NCI-H2171 (cell line): Measurements from ENCODE around the gene PDIA6.
"Not testable (repeated sequence)": the region's sequence is repeated elsewhere in the genome, so short reads cannot be mapped to it uniquely, and the experiment has no call there.

Experiments
- DNase-seq: peaks from one replicate; lab custom pipeline; 2025; lab: John Stamatoyannopoulos, UW

Gene PDIA6

DNA sequence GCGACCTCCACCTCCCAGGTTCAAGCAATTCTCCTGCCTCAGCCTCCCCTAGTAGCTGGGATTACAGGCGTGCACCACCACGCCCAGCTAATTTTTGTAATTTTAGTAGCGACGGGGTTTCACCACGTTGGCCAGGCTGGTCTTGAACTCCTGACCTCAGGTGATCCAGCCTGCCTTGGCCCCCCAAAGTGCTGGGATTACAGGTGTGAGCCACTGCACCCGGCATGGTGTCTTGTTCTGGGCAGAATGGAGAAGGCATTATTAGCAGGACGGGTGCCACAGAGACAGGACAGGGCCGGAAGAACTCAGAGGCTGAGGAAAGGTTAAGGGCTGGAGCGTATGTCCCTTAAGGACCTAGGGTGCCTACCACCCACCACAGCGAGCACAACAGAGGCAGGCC is 31.8 kb downstream of the PDIA6 start:
- DNase-seq: not testable (repeated sequence)

DNA sequence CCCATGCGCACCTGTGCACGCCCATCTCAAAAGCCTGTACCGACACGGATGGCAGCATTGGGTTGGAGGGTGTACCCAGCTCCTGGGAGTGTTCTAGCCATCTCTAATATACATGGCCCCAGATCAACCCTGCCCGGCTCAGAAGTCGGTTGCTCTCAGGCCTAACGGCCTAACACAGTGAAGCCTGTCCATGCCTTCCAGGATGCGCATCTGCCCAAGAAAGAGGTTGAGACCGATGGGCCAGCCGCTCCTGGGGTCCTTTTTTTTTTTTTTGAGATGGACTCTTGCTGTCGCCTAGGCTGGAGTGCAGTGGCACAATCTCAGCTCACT is 32.1 kb downstream of the PDIA6 start:
- DNase-seq: no peak

DNA sequence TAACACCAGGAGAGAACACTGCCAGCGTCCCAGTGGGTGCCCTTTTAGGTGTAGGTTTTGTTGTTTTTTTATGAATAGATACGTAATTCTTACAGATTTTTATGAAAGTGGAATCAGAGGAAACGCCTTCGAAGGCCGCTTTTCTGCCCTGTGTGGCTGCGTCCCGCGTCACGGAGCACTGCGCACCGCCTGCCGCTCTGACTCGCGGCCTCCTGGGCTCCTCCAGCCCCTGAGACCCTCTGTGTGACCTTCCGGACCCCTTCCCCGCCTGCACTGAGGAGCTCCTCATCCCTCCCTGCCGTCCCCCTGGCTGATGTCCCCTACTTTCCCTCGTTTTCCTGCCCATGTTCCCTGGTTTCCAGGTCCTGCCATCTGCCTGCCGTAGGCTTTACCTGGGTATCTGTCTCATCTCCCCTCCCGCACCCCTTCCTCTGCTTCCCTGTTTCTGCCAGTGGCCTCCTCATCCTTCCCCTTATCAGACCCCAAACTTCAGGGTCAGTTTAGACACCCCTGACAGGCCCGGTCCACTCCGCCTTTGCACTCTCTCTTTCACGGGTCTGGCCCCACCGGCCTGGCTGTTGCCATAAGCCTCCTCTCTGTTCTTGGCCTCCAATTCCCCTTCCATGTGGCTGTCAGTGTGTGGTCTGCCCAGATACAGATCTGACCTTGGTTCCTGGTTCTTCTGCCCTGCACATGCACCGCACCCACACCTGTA is 32.7 kb downstream of the PDIA6 start:
- DNase-seq: no peak

DNA sequence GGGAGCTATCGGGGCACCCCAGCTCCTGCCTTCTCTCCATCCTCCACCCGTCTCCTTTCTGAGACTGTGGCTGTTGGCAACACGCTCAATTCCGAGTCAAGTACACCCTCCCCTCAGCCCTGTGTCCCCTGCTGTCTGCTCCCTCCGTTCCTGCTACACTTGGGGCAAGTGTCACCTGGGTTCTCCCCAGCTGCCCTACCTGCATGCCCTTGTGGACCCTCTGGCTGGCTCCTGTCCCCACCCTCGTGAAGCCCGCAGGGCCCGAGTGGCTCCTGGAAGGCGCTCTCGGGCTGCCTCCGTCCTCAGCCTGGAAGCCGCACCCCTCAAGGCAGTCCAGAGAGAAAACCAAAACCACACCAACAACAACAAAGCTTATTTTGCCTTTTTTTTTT is 33.9 kb downstream of the PDIA6 start:
- no peak for DNase-seq

DNA sequence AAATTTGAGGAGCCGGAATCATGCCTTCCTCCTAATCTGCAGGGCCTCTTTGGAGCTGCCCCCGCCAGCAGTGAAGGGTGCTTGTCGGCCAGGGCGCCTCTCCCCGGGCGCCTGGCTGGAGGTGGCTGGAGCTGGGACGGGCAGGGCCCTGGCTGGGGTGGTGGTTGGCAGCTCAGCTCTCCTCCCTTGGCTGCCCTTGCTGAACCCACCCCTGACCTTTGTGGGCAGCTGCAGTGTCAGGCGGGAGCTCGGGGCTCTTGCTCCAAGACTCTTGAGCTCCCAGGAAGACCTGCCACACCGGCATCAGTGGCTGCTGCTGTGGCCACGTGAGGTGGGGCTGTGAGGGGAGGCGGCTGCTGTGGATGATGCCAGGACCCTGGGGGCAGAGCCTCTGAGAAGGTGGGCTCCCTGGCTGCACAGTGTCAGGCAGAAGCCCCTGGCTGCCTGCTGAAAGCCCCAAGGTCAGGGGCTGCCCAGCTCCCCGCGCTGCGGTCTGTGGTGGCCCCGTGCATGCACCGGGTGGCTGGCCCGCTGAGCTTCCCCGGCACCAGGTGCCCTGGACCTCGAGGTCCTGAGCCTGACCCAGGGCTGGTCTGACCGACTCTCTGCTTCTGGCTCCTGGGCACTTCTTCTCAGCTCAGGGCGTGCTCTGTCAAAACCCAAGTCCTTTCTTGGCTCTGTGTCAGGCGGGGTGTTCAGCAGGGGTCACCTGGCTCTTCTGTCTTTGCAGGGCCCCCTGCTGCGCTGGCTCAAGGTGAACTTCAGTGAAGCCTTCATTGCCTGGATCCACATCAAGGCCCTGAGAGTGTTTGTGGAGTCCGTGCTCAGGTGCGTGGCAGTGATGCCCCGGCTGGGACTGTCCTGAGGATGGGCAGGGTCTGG is 34.5 kb downstream of the PDIA6 start:
- DNase-seq: no peak

DNA sequence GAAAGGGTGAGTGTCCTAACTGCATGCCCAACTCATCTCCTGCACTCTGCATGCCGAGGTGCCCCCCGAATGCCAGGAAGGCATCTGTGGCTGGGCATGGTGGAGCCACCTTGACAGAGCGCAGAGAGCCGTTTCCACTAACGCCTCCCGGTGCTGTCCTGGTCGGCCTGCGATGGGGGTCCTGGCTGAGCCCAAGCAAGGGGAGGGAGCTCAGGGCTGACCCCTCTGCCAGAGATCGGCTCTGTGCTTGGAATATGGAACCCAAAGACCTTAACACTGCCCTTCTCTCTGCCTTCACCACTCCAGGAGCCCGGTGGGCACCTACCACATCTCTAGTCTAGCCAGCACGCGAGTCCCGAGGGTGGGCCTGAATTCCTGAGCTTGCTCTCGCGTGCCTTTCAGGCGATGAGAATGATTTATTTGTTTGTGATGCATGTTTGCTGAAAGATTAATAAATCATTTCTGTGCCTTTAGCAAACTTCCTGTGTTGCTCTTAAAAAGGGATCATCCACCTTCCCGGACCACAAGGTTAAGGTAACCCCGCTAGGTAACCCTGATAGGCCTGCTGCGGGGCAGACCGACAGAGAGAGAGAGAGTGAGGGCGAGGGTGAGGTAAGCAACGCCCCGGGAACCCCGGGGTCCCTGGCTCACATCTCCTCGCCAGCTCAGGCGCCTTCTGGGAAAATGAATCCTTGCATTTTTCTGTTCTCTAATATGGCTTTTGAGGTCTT is 35.3 kb downstream of the PDIA6 start:
- DNase-seq: no peak

DNA sequence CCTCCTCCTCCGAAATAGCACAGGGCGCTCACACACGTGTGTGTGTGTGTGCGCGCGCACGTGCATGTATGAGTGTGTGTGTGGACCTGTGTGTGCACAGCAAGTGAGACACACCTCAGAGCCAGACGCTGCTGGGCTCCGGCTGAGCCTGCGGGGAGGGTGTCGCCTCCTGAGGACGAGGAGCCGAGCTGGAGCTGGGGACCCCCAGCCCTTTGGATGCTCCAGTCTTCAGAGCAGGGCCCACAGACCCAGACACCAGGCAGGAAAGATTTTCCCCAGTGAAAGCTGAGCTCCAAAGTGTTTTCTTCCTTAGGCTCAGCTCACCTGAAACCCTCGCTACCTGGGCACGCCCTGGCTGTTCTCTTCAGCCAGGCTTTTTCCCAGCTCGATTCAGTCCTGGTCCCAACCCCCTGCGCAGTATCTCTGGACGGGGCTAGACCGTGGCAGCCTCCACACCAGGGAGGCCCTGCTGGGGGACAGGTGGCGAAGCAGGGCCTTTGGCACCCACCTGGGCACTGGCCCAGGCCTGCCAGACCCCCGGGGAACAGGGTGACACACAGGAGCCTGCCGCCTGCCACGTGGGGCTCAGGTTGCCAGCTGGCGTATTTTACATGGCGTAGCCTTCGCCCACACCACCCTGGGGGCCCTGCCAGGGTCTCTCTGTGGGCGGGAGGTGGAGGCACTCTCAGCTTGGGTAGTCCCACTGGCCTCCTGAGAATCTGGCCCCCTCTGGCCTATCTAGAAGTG is 36.2 kb downstream of the PDIA6 start:
- peak; percentile 80 for DNase-seq

DNA sequence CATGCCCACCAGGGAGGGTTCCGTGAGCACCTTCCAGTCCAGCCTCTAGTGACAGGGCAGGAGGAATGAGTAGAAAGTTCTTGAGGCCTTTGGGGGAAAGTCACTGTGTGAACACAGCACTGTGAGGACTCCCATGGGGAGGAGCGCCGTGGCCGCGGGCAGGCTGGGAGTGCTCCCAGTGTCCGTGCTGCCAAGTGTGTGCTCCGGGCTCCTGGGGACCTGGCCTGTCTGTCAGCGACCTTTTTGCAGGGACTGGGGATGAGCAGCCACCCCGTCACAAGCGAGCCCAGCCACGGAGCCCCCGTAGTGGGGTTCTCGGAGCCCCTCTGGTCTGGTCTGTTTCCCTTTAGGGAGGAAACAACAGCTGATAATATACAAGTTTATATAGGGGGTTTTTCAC is 36.8 kb downstream of the PDIA6 start:
- no peak for DNase-seq

DNA sequence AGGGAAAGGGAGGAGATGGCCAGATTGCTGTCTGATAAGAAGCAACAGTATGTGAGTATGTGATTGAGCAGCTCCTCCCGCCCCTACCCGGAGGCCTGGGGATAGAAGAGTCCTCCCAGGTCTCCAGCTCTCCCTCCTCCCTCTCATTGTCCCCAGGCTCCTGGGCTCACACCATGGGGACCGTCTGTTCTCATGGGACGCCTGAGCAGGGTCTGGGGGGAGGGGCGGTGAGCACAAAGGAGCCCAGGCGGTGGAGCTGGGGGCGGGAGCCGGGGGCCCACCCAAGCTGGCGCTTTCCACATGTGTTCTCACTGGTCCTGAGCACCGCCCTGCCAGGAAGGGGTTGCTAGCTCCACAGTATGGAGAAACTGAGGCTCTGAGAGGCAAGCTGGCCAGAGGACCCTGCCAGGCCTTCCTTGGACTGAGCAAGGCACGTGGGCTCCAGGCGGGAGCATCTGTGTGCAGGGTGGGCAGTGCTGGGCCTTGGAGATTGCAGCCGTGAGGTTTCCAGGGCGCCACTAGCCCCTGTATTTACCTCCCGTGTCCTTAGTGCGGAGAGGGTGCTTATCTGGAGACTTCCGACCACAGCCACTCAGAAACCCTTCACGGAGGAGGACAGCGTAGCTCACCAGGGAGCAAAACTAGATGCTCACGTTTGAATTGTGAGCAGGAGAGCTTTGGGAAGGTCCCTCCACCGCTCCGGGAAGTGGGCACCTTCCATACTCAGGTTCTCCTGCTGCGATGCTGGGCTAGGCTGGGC is 37.4 kb downstream of the PDIA6 start:
- DNase-seq: no peak

DNA sequence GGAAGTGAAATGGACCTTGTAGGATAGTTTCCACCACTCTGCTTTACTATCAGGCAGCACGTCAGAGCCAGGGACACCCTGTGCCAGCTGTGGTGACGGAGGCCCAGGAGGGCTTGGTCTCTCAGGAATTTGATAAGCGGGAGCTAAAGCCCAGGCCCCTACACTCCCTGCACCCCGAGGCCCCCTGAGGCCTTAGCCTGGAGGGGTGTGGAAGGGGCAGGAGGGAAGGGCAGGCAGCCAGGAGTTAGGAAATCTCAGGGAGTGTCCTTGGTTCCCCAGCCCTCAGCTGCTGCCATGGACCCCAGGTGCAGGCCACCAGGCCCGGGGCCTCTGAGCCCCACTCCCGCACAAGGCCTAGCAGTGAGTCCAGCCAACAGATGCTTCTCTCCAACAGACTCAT is 38.2 kb downstream of the PDIA6 start:
- no peak for DNase-seq

DNA sequence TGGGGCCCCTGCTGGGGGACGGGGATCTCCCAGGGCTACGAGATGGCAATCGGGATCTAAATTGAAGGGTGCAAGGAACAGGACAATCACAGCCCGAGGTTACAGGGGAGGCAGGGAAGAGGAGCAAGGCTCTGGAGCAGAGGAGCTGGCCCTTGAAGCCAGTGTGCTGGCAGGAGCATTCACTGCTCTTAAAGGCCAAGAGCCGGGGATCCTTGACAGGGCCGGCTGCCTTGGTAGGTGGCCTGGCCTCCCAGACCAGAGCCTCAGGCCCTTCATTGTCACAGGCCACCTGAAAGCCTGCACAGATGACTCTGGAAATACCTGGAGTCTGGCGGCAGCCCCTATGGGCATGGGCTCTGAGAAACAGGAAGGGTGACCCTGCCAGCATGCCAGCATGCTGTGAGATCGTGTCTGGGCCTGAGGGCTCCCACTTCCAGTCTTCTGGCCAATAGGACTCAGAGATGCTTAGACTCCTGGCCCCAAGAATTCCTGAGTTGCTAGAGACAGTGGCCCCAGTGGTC is 38.7 kb downstream of the PDIA6 start:
- DNase-seq: no peak

DNA sequence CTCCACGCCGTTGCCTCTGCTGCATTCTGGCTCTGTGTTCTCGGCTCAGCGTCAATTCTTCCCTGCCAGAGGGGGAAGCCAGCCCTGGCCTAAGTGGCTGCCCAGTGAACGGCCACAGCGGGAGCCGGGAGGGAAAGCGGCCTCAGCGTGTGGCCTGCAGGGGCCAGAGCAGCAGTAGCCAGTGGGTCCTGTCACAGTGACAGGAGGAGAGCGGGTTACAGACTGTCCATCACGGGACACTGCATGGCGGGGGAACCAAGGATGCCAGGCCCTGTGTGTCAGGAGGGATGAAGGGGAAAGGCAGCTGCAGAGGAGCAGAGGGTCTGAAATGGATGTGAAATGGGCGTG is 39.7 kb downstream of the PDIA6 start:
- DNase-seq: no peak

DNA sequence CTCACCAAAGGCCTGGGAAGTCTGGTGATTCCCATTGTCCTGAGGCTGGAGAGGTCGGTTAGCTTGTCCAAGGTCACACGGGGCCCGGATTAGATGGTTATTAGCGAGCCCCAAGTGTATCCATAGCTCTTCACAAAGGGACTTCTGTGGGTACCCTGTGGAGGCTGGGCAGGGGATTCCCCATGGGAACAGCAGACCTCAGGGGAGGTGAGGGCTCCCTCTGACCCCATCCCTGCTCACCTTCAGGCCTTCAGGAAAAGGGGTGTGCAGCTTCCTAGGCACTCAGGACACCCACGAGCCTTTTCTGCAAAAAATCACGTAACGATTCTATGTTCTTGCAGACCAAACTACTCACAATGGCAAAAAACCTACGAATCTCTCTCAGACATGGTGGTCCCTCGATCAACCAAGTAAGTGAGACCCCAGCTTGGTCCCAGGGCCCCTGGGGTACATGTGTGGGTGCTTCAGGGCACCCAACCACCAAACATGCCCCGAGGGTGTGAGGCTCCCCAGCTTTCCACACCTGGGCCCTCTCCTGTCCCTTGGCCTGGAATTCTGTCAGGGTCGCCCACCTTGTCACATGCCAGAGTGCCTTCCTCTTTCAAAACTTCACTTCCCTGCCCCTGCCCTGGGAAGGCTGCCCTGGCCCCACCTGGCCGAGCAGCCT is 40.3 kb downstream of the PDIA6 start:
- no peak for DNase-seq

DNA sequence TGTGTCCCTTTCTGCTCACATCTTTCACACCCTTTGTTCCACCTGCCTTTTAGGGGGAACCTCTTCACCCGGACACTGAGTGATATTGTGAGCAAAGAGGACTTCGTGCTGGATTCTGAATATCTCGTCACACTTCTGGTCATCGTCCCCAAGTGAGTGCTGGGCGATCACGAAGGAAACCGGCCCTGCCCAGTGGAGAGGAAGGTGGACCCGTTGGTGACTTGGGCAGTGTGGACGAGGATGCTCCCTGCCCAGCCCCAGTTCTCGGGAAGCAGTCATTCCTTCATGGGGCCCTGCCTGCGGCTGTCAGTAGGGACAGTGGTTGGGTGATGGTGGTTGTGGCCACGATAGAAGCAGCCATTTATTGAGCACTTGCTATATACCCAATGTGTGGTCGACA is 40.8 kb downstream of the PDIA6 start:
- DNase-seq: no peak

DNA sequence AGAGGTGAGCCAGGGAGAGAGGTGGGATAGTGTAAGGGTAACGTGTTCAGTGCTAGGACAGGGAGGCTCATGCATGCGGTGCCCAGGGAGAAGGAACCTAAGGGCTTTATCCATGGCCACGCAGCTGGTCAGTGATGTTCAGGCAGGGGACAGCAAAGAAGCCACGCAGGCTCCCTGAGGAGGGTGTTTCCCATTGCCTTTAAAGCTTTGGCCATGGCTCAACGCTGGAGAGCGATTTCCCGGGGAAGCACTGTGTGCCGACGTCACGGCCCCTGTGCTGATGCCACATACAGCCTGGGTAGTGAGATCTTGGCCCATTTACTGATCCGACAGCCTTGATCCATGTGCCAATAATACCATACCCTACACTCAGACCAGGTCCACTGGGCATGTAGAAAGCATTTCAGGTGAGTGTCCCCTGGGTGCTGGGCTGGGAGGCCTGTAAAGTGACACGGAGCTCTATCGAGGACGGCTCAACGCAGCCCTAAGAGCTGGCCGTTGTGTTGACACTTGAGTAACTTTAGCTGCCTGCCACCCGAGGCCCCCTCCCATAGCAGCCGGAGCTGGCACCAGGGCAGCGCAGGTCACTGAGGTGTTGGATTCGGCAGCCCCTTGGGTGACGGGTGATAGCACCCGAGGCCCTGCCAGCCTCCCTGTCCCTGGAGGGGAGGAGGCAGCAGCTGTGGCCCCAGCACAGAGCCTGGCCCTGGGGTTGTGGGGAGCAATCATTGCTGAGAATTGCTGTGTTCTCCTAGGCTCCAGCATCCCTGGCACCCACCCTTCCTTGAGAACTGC is 41.4 kb downstream of the PDIA6 start:
- DNase-seq: no peak

DNA sequence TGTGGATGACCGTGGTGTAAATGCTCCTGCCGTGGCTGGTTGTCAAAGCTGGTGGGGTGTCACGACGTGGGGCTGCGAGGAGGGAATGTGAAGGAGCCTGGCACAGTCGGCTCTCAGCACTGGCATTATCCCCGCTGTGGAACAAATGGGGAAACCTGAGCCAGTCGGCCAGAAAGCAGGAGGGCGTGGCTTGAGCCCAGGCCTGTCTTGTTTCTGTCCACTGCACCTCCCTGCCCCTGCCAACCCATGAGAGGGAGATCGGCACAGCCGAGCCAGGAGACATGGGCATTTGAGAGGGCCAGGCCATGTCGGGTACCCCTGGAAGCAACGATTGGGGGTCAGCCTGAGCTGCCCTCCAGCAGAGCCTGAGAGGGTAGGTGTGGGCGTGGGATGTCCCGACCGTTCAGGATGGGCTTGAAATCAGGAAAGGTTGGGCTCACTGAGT is 44.5 kb downstream of the PDIA6 start:
- DNase-seq: no peak

DNA sequence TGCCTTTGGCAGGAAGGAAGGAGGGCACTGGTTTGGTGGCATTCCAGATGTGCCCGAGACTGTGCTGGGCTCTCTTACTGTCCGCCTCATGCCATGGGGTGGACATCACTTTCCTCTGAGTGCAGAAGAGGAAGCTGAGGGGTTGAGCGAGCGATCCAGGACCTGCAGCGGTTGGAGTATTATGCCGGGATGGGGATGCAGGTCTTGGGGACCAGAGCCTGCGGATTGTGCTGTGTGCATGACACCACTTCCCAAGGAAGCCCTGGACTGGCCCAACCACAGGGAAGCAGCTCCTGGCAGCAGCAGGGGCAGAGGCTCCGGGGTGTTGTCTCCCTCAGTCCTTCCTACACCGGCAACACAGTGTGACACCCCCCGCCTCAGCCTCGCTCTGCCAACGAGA is 46.7 kb downstream of the PDIA6 start:
- DNase-seq: no peak

DNA sequence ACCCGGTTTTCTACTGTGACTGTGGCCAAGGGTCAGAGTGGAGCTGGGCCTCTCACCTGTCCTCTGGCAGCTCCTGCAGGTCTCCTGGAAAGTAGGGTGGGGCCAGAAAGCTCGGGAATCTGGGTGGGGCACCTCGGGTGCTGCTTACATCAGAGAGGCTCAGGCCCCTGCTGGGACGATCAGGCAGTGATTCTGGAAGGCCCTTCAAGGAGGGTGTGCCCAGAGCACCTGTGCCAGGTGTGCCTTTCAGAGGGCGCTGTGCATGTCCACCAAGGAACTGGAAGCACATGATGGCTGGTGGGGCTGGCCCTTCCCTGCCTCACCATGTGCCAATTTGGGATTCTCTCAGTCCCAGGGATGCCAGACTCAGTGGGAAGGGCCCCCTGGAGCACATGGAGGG is 47.1 kb downstream of the PDIA6 start:
- no peak for DNase-seq

DNA sequence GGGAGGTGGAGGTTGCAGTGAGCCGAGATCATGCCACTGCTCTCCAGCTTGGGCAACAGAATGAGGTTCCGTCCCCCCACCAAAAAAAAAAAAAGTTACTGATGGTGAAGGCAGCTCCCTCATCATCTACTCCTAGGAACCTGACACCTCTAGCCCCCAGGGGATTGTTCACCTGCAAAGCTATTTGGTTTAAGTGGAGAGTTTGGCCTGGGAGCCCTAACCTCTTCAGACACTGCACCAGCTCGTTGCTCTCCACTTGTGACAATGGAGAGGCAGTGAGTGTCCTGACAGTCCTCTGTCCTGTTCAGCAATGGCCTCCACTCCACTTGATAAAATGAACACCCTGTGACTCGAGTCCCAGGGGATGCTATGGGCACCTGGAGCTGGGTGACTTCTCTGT is 47.7 kb downstream of the PDIA6 start:
- no peak for DNase-seq
